Measurements from ENCODE around the gene M1AP.
A peak's percentile ranks its signal among the peaks of the same experiment; 100 is the strongest.

M1AP gene

GRCh38 chr2:74648009-74648443, at the start of gene M1AP:
Gene M1AP, minus strand, starts transcription at chr2:74648330. Its CDS starts 8,055 bp downstream, at chr2:74640275.
- FAIRE-seq (no peak), DNase-seq (ENCODE audit: low spot score) (no peak)

GRCh38 chr2:74696829-74697228, 48.7 kb upstream of the M1AP start:
- FAIRE-seq (no peak), DNase-seq (ENCODE audit: low spot score) (no peak)

- DNase-seq (ENCODE audit: low spot score) (no peak), FAIRE-seq (no peak)
Observed at GRCh38 chr2:74695663-74696062, 47.5 kb upstream of the M1AP start.

GRCh38 chr2:74694281-74694680, 46.2 kb upstream of the M1AP start:
- FAIRE-seq: no peak

GRCh38 chr2:74693668-74694067, 45.5 kb upstream of the M1AP start:
- no peak for DNase-seq (ENCODE audit: low spot score)
- FAIRE-seq: no peak

More at GRCh38 chr2:74694281-74694680, 46.2 kb upstream of the M1AP start:
- no peak for DNase-seq (ENCODE audit: low spot score)

GRCh38 chr2:74693213-74693612, 45.1 kb upstream of the M1AP start:
- DNase-seq (ENCODE audit: low spot score): no peak
- FAIRE-seq: no peak

- FAIRE-seq (peak; percentile 44), DNase-seq (ENCODE audit: low spot score) (no peak)
Observed at GRCh38 chr2:74691929-74692328, 43.8 kb upstream of the M1AP start.

GRCh38 chr2:74690571-74690970, 42.4 kb upstream of the M1AP start:
- DNase-seq (ENCODE audit: low spot score) (peak; percentile 77), FAIRE-seq (no peak)

GRCh38 chr2:74689671-74690070, 41.5 kb upstream of the M1AP start:
- FAIRE-seq: no peak
- no peak for DNase-seq (ENCODE audit: low spot score)

GRCh38 chr2:74688881-74689280, 40.8 kb upstream of the M1AP start:
- DNase-seq (ENCODE audit: low spot score): no peak
- FAIRE-seq: no peak

- peak; percentile 13 for FAIRE-seq
- no peak for DNase-seq (ENCODE audit: low spot score)
Observed at GRCh38 chr2:74685408-74685807, 37.3 kb upstream of the M1AP start.

GRCh38 chr2:74682501-74682900, 34.4 kb upstream of the M1AP start:
- DNase-seq (ENCODE audit: low spot score) (no peak), FAIRE-seq (no peak)

GRCh38 chr2:74679615-74680014, 31.5 kb upstream of the M1AP start:
- DNase-seq (ENCODE audit: low spot score) (no peak), FAIRE-seq (no peak)

GRCh38 chr2:74676331-74676730, 28.2 kb upstream of the M1AP start:
- FAIRE-seq (no peak), DNase-seq (ENCODE audit: low spot score) (no peak)

- DNase-seq (ENCODE audit: low spot score) (no peak), FAIRE-seq (no peak)
Observed at GRCh38 chr2:74675090-74675489, 27.0 kb upstream of the M1AP start.

GRCh38 chr2:74673826-74674528, 25.8 kb upstream of the M1AP start:
- DNase-seq (ENCODE audit: low spot score) (no peak), FAIRE-seq (no peak)

GRCh38 chr2:74671479-74671878, 23.3 kb upstream of the M1AP start:
- FAIRE-seq (no peak), DNase-seq (ENCODE audit: low spot score) (no peak)

- no peak for FAIRE-seq
- no peak for DNase-seq (ENCODE audit: low spot score)
Observed at GRCh38 chr2:74670263-74670662, 22.1 kb upstream of the M1AP start.

GRCh38 chr2:74668087-74668486, 20.0 kb upstream of the M1AP start:
- DNase-seq (ENCODE audit: low spot score): no peak
- FAIRE-seq: no peak

- no peak for FAIRE-seq
- DNase-seq (ENCODE audit: low spot score): no peak
Observed at GRCh38 chr2:74659462-74659861, 11.3 kb upstream of the M1AP start.

GRCh38 chr2:74658516-74658915, 10.4 kb upstream of the M1AP start:
- FAIRE-seq: no peak

GRCh38 chr2:74655579-74655978, 7.4 kb upstream of the M1AP start:
- FAIRE-seq (no peak), DNase-seq (ENCODE audit: low spot score) (no peak)

More at GRCh38 chr2:74658516-74658915, 10.4 kb upstream of the M1AP start:
- DNase-seq (ENCODE audit: low spot score): no peak

Data from urothelium cell line (cell line).